GM19455 (cell line): Measurements from ENCODE around the gene ZBTB9.
"Not testable (repeated sequence)": the region's sequence is repeated elsewhere in the genome, so short reads cannot be mapped to it uniquely, and the experiment has no call there.

Experiments used
- ATAC-seq: cut with Tn5 transposase; IDR thresholded peaks from one replicate; pipeline ENCODE4 v1.9.1; 2021; ENCODE audit not compliant: unreplicated experiment

ZBTB9 gene

DNA sequence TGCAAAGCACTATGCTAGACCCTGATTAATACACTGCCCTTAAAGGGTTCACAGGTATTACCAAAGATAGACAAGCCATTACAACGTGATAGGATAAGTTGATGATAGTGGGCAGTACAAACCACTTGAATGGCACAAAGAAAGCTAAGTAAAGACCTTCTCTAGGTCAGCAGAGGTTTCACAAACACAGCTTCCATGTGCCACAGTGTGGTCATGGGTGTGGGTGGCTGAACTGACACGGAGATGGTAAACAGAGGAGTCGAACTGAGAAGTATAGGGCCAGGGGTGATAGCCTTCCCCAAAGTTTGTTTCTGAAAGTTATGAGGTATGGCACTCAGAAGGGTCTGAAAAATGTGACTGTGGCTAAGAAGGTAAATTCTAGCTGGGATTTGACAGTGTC is 4.3 kb downstream of the ZBTB9 start:
- ATAC-seq: no peak

DNA sequence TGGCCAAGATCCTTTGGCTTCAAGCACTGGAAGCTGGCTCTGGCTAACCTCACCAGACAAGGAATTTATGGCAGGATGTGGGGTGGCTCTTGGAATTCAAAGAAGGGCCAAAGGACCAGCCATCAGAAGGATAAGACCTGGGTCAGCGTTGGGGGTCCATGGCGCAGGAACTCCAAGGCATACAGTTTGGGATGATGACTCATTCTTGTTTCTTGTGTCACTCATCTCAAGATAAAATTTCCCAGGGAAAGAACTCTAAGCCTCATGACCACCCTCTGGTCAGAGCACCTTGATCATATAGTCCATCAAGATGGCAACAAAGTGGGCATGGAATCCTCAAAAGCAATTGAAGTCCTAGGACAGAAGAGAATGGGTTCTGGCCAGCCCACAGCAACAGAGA is 4.8 kb downstream of the ZBTB9 start:
- ATAC-seq: no peak

DNA sequence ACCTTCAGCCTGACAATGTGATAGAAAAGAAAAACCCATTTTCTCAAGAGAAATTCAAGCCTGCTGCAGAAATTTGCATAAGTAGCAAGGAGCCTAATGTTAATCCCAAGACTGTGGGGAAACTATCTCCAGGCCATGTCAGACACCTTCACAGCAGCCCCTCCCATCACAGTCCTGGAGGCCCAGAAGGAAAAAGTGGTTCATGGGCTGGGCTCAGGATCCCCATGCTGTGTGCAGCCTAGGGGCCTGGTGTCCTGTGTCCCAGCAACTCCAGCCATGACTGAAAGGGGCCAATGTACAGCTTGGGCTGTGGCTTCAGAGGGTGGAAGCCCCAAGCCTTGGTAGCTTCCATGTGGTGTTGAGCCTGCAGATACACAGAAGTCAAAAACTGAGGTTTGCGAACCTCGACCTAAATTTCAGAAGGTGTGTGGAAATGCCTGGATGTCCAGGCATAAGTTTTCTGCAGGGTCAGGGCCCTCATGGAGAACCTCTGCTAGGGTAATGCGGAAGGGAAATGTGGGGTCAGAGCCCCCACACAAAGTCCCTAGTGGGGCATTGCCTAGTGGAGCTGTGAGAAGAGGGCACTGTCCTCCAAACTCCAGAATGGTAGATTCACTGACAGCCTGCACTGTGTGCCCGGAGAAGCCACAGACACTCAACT is 11.8 kb downstream of the ZBTB9 start:
- ATAC-seq: no peak

DNA sequence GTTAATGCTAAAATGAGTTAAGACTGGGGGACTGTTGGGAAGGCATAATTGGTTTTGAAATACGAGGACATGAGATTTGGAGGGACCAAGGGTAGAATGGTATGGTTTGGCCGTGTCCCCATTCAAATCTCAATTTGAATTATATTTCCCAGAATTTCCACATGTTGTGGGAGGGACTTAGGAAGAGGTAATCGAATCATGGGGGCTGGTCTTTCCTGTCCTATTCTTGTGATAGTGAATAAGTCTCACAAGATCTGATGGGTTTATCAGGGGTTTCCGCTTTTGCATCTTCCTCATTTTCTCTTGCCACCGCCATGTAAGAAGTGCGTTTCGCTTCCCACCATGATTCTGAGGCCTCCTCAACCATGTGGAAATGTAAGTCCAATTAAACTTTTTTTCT is 12.7 kb downstream of the ZBTB9 start:
- ATAC-seq: no peak

DNA sequence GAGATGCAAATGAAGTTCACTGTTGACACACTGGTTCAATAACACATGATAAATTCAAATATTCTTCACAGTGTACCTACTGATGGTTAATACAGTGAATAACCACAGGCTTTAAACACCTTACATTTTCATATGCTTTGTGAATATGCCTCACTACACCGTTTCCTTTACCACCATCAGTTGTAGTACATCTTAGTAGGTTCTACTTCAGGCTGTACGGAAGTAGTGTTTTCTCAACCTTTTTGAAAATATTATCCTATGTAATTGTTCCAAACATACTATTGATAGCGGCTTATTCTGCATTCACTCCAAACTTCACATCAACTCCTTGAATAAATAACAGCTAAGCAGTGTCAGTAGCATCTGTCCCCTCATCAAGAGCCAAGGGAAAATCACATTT is 15.3 kb downstream of the ZBTB9 start:
- no peak for ATAC-seq

DNA sequence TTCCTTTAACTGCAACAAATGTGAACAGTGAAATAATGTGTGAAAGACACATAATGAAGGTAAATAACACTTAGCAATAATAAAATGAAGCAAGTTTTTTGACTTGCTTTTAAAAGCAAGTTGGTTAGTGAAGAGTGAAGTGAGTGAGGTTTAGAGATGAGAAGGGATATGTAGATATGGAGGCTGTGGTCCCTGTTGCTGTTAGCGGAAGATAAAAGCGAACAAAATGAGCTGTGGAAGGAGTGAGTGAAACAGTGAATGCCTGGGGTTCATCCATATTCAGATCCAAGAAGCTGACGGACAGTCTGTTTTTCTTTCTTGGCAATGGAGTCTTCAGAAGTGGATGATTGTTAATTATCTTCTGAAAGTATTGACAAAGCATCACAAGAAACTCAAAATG is 23.5 kb downstream of the ZBTB9 start:
- ATAC-seq: no peak

DNA sequence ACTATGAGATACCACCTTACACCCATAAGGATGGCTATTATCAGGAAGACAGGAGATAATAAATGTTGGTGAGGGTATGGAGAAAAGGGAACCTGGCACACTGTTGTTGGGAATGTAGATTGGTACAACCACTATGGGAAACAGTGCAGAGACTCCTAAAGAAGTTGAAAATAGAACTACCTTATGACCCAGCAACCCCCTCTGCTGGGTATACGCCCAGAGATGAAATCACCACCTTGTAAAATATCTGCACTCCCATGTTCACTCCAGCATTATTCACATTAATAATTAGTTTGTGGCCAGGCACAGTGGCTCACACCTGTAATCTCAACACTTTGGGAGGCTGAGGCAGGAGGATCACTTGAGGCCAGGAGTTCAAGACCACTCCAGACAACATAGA is 26.8 kb downstream of the ZBTB9 start:
- ATAC-seq: no peak

DNA sequence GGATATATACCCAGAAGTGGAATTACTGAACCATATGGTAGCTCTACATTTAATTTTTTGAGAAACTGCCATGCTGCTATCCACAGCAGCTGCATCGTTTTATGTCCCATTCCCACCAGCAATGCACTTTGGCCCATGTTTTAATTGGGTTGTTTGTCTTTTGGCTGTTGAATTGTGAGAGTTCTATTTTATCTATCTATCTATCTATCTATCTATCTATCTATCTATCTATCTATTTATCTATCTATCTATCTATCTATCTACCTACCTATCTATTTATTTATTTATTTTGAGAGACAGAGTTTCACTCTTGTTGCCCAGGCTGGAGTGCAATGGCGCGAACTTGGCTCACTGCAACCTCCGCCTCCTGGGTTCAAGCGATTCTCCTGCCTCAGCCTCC is 28.2 kb downstream of the ZBTB9 start:
- ATAC-seq: not testable (repeated sequence)

DNA sequence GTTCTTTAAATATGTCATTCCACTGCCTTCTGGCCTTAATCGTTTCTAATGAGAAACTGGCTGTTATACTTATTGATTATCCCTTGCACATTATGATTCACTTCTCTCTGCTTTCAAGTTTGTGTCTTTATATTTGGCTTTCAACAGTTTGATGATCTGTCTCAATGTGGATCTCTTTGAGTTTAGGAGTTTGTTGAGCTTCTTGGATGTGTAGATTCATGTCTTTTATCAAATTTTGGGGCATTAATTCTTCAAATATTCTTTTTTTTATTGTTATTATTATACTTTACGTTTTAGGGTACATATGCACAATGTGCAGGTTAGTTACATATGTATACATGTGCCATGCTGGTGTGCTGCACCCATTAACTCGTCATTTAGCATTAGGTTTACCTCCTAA is 29.3 kb downstream of the ZBTB9 start:
- ATAC-seq: no peak

DNA sequence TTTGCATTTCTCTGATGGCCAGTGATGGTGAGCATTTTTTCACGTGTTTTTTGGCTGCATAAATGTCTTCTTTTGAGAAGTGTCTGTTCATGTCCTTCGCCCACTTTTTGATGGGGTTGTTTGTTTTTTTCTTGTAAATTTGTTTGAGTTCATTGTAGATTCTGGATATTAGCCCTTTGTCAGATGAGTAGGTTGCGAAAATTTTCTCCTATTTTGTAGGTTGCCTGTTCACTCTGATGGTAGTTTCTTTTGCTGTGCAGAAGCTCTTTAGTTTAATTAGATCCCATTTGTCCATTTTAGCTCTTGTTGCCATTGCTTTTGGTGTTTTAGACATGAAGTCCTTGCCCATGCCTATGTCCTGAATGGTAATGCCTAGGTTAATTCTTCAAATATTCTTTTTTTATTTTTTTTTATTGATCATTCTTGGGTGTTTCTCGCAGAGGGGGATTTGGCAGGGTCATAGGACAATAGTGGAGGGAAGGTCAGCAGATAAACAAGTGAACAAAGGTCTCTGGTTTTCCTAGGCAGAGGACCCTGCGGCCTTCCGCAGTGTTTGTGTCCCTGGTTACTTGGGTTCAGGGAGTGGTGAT is 30.4 kb downstream of the ZBTB9 start:
- ATAC-seq: not testable (repeated sequence)

DNA sequence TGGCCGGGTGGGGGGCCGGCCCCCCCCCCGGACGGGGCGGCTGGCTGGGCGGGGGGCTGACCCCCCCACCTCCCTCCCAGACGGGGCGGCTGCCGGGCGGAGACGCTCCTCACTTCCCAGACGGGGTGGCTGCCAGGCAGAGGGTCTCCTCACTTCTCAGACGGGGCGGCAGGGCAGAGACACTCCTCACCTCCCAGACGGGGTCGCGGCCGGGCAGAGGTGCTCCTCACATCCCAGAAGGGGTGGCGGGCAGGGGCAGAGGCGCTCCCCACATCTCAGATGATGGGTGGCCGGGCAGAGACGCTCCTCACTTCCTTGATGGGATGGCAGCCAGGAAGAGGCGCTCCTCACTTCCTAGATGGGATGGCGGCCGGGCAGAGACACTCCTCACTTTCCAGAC is 31.3 kb downstream of the ZBTB9 start:
- not testable (repeated sequence) for ATAC-seq

DNA sequence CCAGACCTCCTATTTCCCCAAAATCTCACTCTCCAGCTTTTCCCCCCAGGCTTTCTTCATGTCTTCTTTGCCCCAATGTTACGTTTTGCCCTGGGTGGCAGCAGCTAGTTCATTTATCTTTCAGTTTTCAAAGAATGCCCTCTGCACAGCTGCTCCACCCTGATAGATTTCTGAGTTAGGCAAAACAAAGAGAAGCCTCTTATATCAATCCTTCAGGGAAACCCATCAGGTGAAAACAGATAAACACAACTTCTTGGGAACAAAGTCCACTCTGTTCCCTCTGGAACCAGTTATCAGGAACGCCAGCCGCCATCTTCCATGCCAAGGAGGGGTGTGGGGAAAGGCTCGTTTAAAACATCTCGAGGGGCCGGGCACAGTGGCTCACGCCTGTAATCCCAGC is 34.0 kb downstream of the ZBTB9 start:
- ATAC-seq: no peak

DNA sequence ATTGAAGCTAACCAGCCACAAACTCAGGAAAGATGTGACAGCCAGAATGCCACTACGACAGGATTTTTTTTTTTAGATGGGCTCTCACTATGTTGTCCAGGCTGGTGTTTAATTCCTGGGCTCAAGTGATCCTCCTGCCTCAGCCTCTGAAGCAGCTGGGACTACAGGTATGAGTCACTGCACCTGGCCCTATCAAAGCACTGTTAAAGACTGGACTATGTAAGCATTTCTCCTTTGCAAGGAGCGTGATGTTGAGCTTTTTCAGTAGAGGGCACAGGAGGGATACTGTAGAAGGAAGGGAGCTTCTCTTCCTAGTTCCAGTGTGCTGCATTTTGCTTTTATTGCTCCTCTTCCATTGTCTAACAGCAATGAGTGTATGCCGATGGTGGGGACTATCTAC is 35.8 kb downstream of the ZBTB9 start:
- no peak for ATAC-seq

DNA sequence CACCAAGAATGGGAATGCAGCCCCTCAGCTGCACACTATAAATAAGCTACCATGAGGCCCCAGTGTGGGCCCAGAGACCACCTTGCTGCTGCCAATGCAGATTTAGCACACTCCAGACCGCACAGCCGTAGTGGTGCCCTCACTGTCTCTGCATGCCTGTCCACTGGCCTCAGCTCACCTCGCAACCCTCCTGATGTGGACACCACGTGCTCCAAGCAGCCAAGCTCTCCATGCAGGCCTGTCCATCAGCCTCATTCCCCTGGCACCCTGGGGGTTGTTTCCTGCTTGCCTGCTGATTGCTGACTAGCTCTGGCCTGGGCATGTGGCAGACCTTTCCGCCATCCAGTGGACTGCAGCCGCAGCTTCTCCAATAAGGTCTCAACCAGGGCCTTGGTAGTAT is 36.2 kb downstream of the ZBTB9 start:
- ATAC-seq: no peak

DNA sequence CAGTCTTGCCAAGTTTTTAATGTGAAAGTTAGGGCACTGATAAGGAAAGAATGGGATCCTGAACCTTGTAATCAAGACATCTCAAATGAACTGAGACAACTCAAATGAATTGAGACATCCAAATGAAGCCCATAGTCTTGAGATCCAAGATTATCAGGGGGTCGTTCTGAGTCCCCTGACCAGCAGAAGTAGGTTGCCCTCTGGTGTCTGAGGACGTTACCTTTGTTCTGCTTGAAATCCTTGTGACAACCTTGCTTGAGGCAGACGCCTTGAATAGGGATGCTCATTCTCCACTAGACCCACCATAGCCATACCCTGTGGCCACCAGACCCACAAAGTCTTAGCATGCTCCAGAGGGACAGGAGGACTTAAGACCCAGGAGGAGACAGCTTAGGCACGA is 37.7 kb downstream of the ZBTB9 start:
- no peak for ATAC-seq

DNA sequence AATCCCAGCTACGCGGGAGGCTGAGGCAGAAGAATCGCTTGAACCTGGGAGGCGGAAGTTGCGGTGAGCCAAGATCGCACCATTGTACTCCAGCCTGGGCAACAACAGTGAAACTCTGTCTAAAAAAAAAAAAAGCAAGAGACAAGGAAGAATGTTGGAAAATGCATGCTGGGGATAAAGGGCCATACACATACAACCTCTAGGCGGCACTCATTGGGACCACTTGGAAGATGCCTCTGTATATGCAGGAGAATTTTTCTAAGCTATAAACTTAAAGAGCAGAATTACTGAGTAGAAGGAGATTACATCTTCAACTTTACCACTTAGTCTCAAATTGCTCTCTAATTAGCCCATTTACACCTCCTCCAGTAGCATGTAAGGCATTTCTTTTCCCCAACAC is 42.8 kb downstream of the ZBTB9 start:
- no peak for ATAC-seq

DNA sequence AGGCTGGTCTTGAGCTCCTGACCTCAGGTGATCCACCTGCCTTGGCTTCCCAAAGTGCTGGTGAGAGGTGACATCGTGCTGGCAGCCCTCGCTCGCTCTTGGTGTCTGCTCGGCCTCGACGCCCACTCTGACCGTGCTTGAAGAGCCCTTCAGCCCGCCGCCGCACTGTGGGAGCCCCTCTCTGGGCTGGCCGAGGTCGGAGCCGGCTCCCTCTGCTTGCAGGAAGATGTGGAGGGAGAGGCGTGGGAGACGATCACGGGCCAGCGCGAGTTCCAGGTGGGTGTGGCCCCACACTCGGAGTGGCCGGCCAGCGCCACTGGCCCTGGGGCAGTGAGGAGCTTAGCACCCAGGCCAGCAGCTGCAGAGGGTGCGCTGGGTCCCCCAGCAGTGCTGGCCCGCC is 48.1 kb downstream of the ZBTB9 start:
- ATAC-seq: no peak

DNA sequence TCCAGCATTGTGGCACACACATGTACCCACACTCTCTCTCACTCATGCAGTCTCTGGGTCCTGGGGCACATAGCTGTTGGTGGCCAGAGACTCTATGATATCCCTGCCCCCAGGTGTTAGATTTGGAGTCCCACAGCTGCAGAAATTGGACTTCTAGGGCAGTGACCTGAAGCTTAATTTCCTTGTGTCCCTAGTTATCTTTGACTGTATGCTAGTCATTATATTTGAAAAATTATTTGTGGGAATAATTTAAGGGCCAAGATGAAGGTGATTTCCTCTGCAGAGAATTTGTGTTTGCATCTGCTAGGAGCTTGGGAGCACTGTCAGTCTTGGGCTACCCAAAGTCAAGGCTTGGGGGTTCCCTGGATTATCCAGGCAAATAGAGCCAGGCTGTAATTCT is 50.1 kb downstream of the ZBTB9 start:
- ATAC-seq: no peak

DNA sequence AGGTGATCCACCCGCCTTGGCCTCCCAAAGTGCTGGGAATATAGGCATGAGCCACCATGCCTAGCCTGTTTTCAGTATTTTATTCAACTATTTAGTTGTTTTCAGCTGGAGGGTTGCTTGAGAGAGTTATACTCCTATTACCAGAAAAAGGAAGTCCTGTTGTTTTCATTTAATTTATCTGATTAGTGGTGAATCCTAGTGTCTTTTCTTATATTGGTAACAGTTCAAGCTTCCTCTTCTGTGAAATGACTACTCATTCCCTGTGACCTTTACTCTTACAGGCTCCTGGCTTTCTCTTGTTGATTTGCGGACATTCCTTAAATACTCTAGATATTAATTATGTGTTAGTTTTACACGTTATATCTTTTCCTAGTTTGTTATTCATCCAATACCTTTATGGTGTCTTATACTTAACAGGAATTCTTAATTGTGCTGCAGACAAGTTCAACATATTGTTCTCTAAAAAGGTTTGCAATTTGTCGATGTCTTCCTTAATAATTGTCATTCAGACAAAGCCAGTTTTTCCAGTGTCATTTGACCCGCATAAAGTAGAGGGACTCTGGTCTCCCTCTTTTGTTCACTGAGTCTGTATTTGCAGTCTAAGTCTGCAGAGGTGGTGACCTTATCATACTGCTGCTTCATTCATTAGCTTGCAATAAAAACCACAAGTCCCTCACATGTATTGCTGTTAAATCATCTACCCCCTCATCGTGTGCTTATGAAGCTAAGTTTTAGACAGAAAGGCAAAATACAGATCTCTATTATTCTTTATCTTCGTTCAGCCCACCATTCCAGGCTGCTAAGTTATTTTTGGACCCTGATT is 51.4 kb downstream of the ZBTB9 start:
- ATAC-seq: no peak
